ENCODE results near the gene STRIT1.
"Not testable (repeated sequence)": the region's sequence is repeated elsewhere in the genome, so short reads cannot be mapped to it uniquely, and the experiment has no call there.

STRIT1 gene

DNA sequence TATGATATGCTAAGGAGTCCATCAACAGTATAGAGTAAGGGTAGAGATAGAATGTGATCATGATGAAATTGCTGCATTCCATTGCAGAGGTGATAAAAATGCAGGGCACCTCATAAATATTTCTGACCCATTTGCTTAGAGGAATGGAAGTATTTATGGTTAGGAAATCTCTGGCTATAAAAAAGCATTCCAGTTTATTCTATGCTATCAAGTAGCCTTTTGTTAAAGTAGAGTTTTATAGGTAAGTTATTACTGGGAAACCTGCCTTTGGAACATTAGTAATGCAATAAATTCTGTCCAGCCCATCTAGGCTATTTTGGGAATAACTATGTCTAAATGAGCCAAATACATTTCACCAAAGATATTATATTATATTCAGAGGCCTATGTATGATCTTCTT, 19.8 kb upstream of the STRIT1 start:
- peak; percentile 23 for DNase-seq (ENCODE audit: low spot score)

DNA sequence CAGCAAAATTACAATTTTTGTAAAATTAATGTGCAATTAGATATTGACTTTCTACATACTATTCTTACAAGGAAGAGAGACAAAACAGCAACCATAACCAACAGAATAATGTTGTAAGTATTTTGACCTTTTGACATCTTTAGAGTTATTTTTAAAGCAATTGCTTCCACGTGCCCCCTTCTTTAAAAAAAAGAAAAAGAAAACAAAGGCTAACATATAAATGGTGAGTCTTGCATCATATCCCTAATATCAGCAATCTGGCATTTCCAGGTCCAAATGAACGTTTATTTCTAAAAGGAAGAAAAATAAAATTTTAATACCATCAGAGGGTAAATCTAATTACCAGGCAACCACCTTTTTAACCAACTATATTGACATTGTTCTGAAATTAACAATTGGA, 19.3 kb upstream of the STRIT1 start:
- DNase-seq (ENCODE audit: low spot score): no peak

DNA sequence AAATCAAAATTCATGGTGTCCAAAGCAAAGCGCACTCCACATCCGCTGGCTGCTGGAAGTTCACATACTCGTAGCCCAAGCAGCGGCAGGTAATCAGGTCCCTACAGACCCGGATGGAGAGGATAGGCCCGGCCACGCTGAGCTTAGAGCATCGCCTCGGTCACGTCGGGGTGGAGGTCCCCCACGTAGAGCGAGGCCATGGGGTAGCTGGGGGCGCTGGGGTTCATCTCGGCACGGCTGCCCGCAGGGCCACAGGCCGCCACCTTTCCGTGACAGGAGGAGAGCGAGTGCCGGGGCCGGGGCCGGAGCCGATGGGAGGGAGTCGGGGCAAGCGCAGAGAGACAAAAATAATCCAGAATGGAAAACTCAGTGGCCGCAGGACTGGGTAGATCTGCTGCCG, 16.1 kb upstream of the STRIT1 start:
- no peak for DNase-seq (ENCODE audit: low spot score)

DNA sequence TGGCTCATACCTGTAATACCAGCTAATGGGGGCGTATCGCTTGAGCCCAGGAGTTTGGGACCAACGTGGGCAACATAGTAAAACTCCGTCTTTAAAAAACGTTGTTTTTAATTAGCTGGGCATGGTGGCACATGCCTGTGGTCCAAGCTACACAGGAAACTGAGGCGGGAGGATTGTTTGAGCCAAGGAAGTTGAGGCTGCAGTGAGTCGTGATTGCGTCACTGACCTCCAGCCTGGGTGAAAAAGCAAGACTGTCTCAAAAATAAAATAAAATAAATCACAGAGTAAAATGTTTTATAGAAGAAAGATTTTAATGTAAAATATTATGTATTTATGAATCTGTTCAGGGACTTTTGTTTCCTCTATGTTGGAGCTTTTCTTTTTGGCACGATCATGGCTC, 15.3 kb upstream of the STRIT1 start:
- no peak for DNase-seq (ENCODE audit: low spot score)

DNA sequence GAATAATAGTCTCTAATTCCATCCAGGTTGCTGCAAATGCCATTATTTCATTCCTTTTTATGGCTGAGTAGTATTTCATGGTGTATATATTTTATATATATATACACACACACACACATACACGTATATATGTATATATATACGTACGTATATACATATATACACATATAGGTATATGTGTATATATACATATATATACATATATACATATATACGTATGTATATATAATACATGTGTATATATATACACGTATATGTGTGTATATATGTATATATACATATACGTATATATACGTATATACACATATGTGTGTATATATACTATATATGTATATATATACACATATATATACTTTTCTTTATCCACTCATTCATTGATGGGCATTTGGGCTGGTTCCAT, 13.7 kb upstream of the STRIT1 start:
- no peak for DNase-seq (ENCODE audit: low spot score)

DNA sequence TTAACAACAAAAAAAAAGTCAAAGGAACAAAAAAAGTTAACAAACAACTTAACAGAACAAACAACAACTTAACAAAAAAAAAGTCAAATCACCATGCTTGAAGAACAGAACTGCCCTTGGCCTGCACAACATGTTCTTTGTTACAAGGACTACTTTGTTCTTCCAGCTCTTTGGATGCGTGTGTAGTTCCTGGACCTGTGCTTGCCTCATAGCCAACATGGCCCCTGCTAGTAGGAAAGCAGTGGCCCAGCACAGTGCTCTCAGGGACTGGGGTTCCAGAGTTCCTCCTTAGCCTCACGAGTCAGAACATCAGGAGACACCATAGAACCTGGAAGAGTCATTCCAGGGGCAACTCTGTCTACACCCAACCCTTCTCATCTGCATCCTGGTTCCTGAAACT, 10.9 kb upstream of the STRIT1 start:
- DNase-seq (ENCODE audit: low spot score): no peak

DNA sequence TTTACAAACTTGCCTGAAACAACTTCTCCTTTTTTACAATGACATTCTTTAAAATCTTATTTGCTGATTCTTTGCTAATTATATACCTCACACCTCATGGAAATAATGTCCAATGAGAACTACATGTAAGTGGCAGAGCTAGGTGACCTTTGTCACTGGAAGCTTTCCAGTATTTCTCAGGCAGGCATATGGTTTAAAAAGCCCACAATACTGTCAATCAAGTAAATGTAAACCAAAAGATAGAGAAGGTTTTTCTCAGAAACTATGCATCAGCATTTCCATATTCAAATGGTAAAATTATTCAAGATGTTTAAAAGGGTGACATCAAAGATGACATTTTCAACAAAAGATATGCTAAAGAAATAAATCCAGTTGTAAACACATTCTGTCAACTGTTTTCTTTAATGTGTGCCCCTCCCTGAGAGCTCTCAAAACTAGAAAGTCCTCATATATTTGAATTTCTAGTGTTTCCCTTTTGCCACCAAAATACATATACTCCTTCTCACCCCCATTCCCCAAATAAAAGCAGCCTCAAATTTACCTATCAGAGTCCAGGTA, 10.1 kb upstream of the STRIT1 start:
- no peak for DNase-seq (ENCODE audit: low spot score)

DNA sequence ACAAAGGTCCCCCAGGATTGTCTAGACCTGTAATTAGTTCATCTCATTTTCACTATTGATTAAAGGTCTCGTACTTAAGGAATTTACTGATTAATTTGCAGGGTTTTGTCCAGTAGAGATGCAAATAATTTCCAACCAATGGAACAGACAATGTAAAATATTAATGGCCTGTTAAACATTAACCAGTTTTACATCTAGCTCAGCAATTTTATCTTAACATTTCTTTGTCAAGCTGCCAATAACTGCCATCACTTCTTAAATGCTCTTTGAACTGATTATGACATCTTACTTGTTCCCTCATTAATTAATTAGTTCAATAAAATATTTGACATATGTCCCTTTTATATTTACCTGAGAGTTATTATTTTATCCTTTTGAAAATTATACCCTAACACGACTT, 9.4 kb upstream of the STRIT1 start:
- no peak for DNase-seq (ENCODE audit: low spot score)

DNA sequence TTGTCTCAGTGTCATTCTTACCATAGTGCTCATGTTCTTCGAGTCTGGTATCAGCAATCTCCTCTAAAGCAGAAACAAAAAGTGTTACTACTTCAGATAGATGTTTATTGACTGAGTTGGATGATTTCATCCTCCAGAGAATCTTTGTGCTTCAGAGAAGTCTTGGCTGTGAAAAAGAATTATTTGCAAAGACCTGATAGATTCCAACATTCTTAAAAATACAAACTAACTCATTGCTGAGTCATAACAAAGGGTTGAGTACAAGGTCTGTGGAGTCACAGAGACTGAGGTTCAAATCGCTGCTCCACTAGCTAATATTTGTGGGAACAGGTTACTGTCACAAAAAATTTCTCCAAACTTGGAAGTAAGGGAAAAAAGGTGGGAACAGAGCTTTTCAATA, 9.0 kb upstream of the STRIT1 start:
- DNase-seq (ENCODE audit: low spot score): peak; percentile 34

DNA sequence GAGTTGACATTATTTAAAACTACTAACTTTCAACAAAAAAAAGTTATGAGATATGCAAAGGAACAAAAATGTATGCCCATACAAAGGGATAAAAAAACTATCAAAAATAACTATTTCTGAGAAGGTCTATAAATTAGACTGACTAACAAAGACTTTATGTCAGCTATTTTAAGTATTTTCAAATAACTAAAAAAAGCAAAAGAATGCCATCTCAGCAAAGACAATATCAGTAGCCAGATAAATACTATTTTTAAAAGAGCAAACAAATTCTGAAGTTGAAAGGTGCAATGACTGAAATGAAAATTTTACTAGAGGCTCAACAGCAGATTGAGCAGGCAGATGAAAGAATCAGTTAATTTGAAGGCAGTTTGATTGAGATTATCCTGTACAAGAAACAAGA, 3.6 kb upstream of the STRIT1 start:
- no peak for DNase-seq (ENCODE audit: low spot score)

DNA sequence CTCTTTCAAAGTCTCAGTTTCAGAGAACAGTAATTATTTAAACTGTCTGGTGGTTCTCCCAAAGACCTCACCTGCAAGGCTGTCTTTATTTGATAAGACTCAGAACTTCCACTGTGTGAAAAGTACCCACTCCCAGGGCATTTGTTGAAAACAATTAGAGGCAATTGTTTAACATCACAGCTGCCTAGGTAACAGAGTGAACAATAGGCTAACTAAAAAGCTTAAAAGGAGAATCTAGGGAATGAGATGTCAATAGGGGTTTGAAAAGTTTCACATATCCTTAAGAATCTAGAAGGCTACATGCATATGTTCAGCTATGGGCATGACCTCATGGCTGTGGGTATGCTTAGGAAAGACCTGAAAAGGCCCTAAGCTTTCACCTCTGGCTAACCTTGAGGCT, 2.9 kb upstream of the STRIT1 start:
- no peak for DNase-seq (ENCODE audit: low spot score)

DNA sequence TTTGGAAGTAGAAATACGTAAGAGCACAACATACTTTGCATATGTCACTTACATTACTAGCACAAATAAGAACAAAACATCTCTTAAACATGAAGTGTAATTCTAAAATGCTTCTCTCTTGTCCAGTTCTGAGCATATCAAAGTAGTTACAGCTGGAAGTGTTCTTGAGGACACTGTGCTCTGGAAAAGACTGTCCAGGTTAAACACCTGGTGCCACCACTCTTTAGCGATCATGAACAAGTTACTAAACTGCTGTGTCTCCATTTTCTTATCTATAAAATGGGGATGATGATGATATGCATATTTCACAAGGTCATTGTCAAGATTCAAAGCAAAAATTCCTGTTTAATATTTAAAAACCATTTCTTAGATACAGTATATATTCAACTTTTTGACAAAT, 790 bp downstream of the STRIT1 start:
- no peak for DNase-seq (ENCODE audit: low spot score)

DNA sequence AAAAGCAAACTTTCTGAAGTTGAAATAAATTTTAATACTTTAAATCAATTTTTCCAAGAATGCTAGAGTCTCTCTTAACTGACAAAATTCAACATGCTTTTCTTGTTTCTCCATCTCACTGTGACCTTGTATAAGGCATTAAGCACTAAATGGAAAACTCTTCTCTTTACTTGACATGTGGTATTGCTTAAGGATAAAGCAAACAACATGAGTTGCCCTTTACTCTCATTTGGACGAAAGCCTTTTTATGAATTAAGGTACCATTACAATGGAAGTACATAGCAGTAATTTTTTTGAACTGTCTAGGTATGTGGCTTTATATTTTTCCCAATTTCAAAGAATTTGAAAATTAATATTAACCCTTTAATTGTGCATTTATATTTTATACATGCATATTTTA, 1.4 kb downstream of the STRIT1 start:
- peak; percentile 21 for DNase-seq (ENCODE audit: low spot score)

DNA sequence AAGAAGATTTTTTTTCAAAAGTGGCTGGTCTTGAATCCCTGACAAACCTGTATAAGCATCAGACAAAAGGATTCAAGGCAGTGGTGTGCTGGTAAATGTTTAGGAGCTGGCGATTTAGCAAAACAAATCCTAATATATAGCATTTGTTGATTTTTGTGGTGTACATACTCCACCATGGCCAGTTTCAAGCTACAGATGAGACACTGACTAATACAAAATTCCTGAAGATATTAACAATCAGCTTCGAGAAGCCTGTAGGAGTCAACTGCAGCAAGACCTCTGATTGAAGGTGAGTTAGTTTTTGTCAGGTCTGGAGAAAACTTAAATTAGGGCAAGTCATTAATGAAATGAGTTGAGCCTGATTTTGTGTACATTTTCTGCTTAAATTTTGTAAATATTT, 6.7 kb downstream of the STRIT1 start:
- peak; percentile 11 for DNase-seq (ENCODE audit: low spot score)

DNA sequence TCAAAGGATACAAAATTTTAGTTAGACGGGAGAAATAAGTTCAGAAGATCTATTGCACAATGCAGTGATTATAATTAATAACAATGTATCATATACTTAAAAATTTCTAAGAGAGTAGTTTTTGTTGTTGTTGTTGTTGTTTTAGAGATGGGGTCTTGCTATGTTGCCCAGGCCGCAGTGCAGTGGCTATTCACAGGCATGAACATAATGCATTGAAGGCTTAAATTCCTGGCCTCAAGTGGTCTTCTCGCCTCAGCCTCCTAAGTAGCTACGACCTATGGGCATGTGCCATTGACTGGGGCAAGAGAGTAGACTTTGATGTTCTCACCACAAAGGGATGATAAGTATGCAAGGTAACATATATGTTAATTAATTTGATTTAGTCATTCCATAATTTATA, 7.5 kb downstream of the STRIT1 start:
- no peak for DNase-seq (ENCODE audit: low spot score)

DNA sequence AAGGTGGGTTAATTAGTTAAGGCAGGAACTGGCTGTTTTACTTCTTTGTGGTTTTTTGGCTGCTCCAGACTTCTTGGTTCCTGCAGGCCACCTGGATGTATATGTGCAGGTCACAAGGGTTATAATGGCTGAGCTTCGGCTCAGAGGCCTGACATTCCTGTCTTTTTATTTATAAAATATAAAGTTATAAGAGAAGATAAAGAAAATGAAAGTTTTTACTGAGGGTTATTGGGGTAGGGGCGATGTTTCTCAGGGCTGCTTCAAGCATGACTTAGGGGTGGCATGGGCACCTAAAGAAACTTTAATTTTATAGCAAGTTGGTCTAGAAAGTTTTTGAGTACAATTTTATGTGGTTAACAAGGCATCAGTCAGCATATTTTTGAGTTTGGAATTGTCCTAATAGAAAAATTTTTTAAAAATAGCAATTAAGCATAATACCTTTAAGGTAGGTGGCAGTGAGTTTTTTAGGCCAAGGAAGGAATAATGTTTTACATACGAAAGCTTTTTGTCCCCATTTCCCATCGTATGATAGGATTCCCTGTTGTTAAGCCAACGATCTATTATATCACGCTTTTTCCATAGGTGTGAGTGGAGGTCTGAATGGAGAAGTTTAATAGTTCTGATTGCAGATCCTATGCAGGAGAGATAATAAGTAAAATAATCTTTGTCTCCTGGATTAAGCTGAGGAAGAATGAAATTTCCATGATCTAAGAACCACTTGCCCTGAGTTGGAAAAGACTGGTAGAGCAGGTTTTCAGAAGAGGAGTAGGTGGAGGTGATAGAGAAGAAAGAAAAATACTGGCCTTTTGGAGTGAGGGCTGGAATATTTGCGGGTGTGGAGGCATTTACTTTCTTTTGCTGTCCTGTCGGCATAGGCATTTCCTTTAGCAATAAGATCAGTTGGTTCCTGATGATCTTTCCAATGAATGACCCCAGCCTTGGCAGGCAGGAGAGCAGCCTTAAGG, 10.1 kb downstream of the STRIT1 start:
- DNase-seq (ENCODE audit: low spot score): no peak

DNA sequence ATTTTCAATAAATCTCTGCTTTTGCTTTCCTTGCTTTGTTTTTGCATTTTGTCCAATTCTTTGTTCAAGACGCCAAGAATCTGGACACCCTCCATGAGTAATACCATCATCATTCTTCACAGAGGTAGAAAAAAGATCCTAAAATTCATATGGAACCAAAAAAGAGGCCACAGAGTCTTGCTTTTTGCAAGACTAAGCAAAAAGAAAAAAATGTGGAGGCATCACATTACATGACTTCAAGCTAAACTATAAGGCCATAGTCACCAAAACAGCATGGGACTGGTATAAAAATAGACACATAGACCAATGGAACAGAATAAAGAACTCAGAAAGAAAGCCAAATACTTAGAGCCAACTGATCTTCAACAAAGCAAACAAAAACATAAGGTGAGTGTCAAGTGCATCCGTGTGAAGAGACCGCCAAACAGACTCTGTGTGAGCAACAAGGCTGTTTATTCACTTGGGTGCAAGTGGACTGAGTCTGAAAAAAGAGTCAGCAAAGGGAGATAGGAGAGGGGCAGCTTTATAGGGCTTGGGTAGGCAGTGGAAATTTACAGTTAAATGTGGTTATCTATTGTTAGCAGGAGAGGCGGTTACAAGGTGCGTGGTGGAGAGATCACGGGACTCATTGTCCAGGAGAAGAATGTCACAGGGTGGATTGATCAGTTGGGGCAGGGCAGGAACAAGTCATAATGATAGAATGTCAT, 10.9 kb downstream of the STRIT1 start:
- peak; percentile 25 for DNase-seq (ENCODE audit: low spot score)

DNA sequence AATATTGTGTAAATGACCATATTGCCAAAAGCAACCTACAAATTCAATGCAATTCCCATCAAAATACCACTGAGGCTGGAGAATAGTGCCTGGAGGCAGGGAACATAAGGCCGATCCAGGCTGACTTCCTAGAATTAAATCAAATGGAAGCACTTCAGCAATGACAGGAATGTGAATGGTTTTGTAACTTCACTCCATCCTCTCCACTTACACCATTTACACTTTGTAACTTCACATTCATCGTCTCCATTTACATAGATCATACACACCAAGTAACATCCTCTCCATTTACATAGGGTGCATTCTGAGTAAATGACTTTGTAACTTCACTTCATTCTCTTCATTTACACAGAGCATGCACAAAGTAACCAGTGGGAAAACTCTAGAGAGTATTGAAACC, 11.6 kb downstream of the STRIT1 start:
- DNase-seq (ENCODE audit: low spot score): peak; percentile 5

DNA sequence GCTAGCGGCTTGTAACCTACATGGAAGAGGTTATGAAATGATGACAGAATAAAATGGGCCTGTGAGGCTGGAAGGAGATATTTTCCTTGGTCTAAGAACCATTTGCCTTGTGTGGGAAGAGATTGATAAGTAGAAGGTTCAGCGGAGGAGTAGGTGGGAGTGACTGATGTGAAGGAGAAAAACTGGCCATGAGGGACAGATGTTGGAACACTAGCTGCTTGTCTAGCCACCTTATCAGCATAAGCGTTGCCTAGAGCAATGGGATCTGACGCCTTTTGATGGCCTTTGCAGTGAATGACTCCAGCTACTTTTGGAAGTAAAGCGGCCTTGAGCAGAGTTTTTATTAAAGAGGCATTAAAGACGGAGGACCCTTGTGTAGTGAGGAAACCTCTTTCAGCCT, 17.4 kb downstream of the STRIT1 start:
- DNase-seq (ENCODE audit: low spot score): not testable (repeated sequence)

DNA sequence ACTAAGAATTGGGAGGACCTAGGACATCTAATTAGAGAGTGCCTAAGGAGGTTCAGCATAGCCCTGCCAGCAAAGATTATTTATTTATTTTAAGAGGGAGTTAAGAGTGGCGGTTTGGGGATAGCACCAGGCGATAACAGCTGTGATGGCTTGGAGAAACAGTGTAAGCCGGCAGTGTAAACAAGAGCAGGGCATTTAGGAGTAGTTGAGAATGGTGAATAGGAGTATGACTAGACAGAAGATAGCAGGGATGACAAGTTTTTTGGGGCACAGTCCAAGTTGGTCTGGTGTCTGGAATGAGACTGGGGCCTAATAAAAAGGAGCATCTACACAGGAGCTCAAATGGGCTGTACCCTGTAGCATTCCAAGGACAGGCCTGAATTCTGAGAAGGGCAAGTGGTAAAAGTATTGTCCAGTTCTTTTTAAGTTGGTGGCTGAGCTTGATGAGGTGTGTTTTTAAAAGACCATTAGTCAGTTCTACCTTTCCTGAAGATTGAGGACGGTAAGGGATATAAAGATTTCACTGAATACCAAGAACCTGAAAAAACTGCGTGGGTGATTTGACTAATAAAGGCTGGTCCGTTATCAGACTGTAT, 18.2 kb downstream of the STRIT1 start:
- not testable (repeated sequence) for DNase-seq (ENCODE audit: low spot score)

DNA sequence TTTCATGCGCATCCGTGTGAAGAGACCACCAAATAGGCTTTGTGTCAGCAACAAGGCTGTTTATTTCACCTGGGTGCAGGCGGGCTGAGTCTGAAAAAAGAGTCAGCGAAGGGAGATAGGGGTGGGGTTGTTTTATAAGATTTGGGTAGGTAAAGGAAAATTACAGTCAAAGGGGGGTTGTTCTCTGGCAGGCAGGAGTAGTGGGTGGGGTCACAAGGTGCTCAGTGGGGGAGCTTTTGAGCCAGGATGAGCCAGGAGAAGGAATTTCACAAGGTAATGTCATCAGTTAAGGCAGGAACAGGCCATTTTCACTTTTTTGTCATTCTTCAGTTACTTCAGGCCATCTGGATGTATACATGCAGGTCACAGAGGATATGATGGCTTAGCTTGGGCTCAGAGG, 19.0 kb downstream of the STRIT1 start:
- not testable (repeated sequence) for DNase-seq (ENCODE audit: low spot score)

DNA sequence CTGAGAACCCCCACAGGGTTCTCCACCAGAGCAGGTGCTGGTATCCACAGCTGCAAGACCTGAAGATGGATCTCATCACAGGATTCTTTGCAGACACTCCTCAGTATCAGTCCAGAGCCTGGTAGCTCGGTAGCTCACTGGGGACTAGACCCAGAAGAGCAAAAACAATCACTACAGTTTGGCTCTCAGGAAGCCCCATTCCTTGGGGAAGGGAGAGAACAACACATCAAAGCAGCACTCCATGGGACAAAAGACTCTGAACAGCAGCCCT, 22.2 kb downstream of the STRIT1 start:
- DNase-seq (ENCODE audit: low spot score): no peak
